ENCODE measurements around the gene NAT9. TPM values are rescaled to one million over a fixed set of nuclear protein-coding genes. Genes with fewer than 3 reads are reported as not detected.

Gene NAT9
- total and polyA plus RNA-seq, 2 donors (not counting 3 experiments of a cell fraction or from before 2014, with no cell fraction given), result 39.3 to 44.8 TPM

GRCh38 chr17:74810699-74811485 is 34.7 kb upstream of the NAT9 start:
- FAIRE-seq (no peak), DNase-seq (ENCODE audit: low read depth, low spot score) (no peak)
- H3K27ac ChIP-seq (ENCODE audit: insufficient read depth, low read depth, low read length), result no peak overlapping the region
- H3K79me2 ChIP-seq (ENCODE audit: control insufficient read depth, insufficient read depth, low read length), result no peaks in the 10 kb centered on the region
- no peaks in the 10 kb centered on the region for H3K36me3 ChIP-seq (ENCODE audit: control insufficient read depth in 2 of 2, extremely low read depth in 1 of 2, insufficient read depth in 2 of 2, low read length in 2 of 2)
- H3K4me3 ChIP-seq (replicated peaks in 1 of 3; ENCODE audit: insufficient read depth in 1 of 3, low read depth in 1 of 3, low read length in 3 of 3), result no peak overlapping the region
- H3K4me2 ChIP-seq (ENCODE audit: insufficient read depth, low read length), result no peak overlapping the region
- H3K27me3 ChIP-seq (ENCODE audit: control insufficient read depth in 2 of 2, insufficient read depth in 2 of 2, low read length in 2 of 2), result no peaks in the 10 kb centered on the region
- H3K4me1 ChIP-seq (ENCODE audit: control insufficient read depth, extremely low read depth, insufficient read depth, low read length), result no peaks in the 10 kb centered on the region
- intact Hi-C loops (cut with micrococcal nuclease), result no loop called here
- no peaks in the 10 kb centered on the region for H4K20me1 ChIP-seq (replicated peaks; ENCODE audit: control insufficient read depth, extremely low read depth, insufficient read depth, low read length)
- no peaks in the 10 kb centered on the region for H3K9me3 ChIP-seq (replicated peaks; ENCODE audit: control insufficient read depth, insufficient read depth, low read length)
- no peak overlapping the region for H2AFZ ChIP-seq (ENCODE audit: low read depth, low read length)
- ChIA-PET POLR2A (no interaction called here), CTCF (interaction anchor here (1.2 kb wide), 1 partner anchor 15 kb away, joined by 3 read pairs; no protein-coding TSS in a partner anchor)
- no TSS peak for BruUV-seq (replicated peaks)
- dilution Hi-C loops (cut with MboI; ENCODE audit: extremely low pct_ligation_motif_present, low sequenced_read_pairs), result no loop called here
- no peak overlapping the region for H3K9ac ChIP-seq (replicated peaks; ENCODE audit: extremely low read depth, insufficient read depth, low read length)
- TF ChIP-seq GATA2 (IDR thresholded peaks at IDR 0.05; ENCODE audit: insufficient read depth, insufficient read length, low read depth, low read length), result no peak
- TF ChIP-seq JUN (IDR thresholded peaks at IDR 0.05; ENCODE audit: borderline replicate concordance, insufficient read depth, insufficient read length, low read depth), result no peak
- TF ChIP-seq, protein P1, sequence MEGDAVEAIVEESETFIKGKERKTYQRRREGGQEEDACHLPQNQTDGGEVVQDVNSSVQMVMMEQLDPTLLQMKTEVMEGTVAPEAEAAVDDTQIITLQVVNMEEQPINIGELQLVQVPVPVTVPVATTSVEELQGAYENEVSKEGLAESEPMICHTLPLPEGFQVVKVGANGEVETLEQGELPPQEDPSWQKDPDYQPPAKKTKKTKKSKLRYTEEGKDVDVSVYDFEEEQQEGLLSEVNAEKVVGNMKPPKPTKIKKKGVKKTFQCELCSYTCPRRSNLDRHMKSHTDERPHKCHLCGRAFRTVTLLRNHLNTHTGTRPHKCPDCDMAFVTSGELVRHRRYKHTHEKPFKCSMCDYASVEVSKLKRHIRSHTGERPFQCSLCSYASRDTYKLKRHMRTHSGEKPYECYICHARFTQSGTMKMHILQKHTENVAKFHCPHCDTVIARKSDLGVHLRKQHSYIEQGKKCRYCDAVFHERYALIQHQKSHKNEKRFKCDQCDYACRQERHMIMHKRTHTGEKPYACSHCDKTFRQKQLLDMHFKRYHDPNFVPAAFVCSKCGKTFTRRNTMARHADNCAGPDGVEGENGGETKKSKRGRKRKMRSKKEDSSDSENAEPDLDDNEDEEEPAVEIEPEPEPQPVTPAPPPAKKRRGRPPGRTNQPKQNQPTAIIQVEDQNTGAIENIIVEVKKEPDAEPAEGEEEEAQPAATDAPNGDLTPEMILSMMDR (IDR thresholded peaks at IDR 0.05; ENCODE audit: extremely low read depth in 1 of 2, insufficient read depth in 1 of 2, low read depth in 1 of 2, low read length in 2 of 2), result no peak
- TF ChIP-seq MAX (IDR thresholded peaks at IDR 0.05; ENCODE audit: insufficient read depth, insufficient read length), result no peak
- TF ChIP-seq MYC (IDR thresholded peaks at IDR 0.05; ENCODE audit: low read depth, low read length), result no peak
- no peak for TF ChIP-seq EZH2 (IDR thresholded peaks at IDR 0.05; ENCODE audit: borderline replicate concordance, low read depth, low read length, severe bottlenecking)
- no peak for TF ChIP-seq POLR2A (IDR thresholded peaks at IDR 0.05; ENCODE audit: low read depth, low read length)
- TF ChIP-seq FOS (IDR thresholded peaks at IDR 0.05; ENCODE audit: borderline replicate concordance, insufficient read depth, low read length), result no peak
- TF ChIP-seq POLR2AphosphoS5 (IDR thresholded peaks at IDR 0.05; ENCODE audit: insufficient read depth, low read depth, low read length), result no peak
- no peaks in the 10 kb centered on the region for H3K9me1 ChIP-seq (replicated peaks; ENCODE audit: control insufficient read depth, extremely low read depth, insufficient read depth, low read length)

Data from endothelial cell of umbilical vein (primary cell).